MM.1S (cell line): ENCODE data around the gene STRADA.

Experiments
- EZH2 ChIP-seq: fragments of 300-600 bp; sonication (generic); optimal IDR thresholded peaks from 2 replicates; pipeline ENCODE3; 2017; ENCODE audit warnings: low read depth, mild to moderate bottlenecking, antibody characterized with exemption, low read length, mixed read lengths
- EZH2phosphoT487 ChIP-seq: fragments of 300-600 bp; sonication (generic); IDR thresholded peaks from 2 replicates; pipeline ENCODE4 v1.6.1; 2018; ENCODE audit warnings: antibody characterized with exemption, low read length
- TF ChIP-seq, protein P1 (sequence below): fragments of 300-600 bp; sonication (generic); IDR thresholded peaks from 2 replicates; pipeline ENCODE4 v1.5.1; 2016; ENCODE audit warnings: antibody characterized with exemption, low read length, mixed read lengths

DNA sequence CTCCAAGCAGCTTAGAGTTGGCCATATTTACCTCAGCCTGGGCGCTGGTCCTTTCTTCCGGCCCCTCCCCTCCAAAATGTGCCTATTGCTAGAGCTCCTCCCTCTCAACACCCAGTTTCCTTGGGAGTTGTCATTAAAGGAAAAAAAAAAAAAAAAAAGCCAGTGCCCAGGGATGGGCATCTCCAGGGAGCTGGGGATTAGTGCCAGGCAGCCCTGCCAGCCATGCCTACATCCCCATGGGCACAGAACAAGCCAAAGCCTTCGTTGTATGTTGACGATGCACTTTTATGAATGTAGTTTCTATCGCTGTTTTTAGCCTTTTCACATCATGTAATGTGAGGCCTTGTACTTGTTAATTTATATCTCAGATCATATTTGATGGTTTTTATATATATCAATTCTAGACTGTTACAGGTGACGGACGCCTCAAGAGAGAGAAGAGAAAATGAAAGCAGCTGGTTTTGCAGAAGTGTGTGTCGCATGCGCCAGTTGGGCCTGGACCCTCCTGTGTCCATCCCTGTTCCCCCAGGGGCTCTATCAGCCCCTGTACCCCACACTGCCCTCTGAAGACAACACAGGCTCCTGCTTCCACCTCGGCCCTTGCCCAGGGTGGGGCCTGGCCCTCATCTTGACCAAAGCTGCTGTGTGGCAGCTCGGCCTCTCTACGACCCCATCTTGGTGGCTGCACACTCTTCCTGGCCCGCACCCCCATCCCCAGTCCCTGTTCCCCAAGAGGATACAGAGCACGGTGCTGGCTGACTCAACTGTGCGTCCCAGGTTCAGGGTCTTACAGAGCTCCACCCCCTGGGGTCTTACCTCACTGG, 46.4 kb downstream of the STRADA start:
- TF ChIP-seq, protein P1, sequence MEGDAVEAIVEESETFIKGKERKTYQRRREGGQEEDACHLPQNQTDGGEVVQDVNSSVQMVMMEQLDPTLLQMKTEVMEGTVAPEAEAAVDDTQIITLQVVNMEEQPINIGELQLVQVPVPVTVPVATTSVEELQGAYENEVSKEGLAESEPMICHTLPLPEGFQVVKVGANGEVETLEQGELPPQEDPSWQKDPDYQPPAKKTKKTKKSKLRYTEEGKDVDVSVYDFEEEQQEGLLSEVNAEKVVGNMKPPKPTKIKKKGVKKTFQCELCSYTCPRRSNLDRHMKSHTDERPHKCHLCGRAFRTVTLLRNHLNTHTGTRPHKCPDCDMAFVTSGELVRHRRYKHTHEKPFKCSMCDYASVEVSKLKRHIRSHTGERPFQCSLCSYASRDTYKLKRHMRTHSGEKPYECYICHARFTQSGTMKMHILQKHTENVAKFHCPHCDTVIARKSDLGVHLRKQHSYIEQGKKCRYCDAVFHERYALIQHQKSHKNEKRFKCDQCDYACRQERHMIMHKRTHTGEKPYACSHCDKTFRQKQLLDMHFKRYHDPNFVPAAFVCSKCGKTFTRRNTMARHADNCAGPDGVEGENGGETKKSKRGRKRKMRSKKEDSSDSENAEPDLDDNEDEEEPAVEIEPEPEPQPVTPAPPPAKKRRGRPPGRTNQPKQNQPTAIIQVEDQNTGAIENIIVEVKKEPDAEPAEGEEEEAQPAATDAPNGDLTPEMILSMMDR, result no peak
- TF ChIP-seq EZH2 (no peak), EZH2phosphoT487 (no peak)
